ENCODE data around the gene TRAF4.

TRAF4 gene, protein sequence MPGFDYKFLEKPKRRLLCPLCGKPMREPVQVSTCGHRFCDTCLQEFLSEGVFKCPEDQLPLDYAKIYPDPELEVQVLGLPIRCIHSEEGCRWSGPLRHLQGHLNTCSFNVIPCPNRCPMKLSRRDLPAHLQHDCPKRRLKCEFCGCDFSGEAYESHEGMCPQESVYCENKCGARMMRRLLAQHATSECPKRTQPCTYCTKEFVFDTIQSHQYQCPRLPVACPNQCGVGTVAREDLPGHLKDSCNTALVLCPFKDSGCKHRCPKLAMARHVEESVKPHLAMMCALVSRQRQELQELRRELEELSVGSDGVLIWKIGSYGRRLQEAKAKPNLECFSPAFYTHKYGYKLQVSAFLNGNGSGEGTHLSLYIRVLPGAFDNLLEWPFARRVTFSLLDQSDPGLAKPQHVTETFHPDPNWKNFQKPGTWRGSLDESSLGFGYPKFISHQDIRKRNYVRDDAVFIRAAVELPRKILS

DNA sequence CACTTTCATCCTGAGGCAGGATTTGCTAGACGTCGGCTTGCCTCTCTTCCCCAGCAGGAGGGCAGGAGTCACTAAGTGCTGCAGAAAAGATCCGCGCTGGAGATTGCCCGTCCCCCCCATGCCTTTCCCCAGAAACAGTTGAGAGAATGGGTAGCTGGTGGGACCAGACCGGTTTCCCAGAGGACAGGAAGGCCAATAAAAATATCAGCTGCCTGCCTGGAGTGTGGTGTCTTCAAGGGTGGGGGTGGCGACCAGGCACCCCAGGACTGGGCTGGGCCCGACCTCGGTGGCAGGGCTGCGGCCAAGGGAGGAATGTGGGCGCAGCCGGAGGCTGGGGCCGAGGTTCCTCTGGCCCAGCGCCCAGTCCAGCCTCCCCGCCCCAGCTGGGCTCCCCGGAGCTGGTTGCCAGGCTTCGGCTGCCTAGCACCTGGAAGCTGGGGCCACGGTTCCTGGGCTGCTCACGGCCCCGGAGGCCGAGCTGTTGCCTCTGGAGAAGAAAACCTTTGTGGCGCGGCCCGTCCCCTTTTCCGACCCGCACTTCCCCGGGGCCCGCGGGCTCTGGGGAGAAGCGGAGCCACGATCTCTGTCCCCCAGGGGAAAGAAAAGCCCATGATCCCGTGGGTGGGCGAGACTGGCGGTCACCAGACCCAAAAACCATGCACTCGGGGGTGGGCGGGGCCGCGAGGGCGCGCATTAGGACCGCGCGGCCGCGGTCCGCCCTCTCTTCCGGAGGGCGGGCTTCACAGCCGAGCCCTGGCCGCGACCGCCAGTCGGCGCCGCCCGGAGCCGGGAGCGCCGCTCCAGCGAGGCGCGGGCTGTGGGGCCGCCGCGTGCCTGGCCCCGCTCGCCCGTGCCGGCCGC, at the start of gene TRAF4:
TRAF4 (plus strand) TSS at position 769 of the 861 bp plus-strand sequence. CDS start 102 bp downstream, outside the sequence.
- TF ChIP-seq, protein P1, sequence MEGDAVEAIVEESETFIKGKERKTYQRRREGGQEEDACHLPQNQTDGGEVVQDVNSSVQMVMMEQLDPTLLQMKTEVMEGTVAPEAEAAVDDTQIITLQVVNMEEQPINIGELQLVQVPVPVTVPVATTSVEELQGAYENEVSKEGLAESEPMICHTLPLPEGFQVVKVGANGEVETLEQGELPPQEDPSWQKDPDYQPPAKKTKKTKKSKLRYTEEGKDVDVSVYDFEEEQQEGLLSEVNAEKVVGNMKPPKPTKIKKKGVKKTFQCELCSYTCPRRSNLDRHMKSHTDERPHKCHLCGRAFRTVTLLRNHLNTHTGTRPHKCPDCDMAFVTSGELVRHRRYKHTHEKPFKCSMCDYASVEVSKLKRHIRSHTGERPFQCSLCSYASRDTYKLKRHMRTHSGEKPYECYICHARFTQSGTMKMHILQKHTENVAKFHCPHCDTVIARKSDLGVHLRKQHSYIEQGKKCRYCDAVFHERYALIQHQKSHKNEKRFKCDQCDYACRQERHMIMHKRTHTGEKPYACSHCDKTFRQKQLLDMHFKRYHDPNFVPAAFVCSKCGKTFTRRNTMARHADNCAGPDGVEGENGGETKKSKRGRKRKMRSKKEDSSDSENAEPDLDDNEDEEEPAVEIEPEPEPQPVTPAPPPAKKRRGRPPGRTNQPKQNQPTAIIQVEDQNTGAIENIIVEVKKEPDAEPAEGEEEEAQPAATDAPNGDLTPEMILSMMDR (IDR thresholded peaks at IDR 0.05; ENCODE audit: low read depth, low read length) = peak; percentile 11

DNA sequence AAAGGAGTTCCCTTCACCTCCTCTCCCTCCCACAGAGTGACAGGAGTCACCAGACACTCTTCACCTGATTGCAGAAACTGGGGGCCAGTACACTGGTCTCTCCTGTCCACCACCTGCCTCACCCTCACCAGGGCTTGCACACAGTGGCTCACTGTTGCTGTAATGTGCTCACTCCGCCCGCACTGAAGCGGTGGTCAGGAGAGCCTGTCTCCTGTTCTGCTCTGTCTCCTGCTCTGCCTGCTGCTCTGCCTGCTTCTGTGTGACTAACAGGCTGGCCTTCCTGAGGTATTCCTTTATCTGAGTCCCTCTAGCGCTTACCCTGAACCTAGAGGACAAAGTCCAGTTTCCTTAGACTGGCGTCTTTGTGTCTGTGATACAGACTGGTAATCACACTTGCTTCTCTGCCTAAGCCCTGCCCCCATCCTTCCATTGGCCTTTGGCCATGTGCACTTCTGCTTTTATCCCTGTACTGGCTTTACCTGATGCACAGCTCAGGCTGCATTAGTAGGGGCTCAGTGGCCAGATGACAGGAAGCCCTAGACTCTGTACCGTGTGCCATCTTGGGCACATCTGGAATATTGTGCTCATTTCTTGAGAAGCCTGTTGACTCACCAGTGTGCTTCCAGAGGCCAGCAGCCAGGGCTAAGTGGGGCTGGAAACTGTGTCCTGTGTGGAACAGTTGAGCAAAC, 45.4 kb upstream of the TRAF4 start:
- no peak overlapping the region for H3K4me3 ChIP-seq (ENCODE audit: low read depth, low read length)
- DNase-seq (ENCODE audit: low read depth, low spot score) = no peak
- in situ Hi-C loops (cut with HindIII; ENCODE audit: low sequenced_read_pairs) = no loop called here
- TF ChIP-seq, protein P1 (IDR thresholded peaks at IDR 0.05; ENCODE audit: low read depth, low read length) = no peak

More for the DNA sequence above, at the start of gene TRAF4:
- in situ Hi-C loops (cut with HindIII; ENCODE audit: low sequenced_read_pairs) = no loop called here
- H3K4me3 ChIP-seq (ENCODE audit: low read depth, low read length) = peak within 1 kb of the TSS; percentile 93
- peak; percentile 95 for DNase-seq (ENCODE audit: low read depth, low spot score)

DNA sequence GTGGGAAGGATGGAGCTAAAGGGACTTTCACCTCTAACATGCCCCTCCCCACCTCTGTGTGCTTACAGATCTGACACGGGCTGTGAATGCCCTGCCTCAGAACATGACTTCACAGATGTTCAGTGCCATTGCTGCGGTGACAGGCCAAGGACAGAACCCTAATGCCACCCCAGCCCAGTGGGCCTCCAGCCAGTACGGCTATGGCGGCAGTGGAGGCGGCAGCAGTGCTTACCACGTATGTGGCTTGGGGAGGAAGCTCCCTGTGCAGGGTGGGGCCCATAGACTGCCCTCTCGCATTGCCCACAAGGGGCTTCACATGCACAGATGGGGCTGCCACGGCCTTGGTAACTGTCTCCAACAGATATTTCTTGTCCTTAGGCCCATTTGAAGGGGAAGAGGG, 43.5 kb upstream of the TRAF4 start:
- TF ChIP-seq, protein P1 (IDR thresholded peaks at IDR 0.05; ENCODE audit: low read depth, low read length) = no peak
- no peak for DNase-seq (ENCODE audit: low read depth, low spot score)
- no peak overlapping the region for H3K4me3 ChIP-seq (ENCODE audit: low read depth, low read length)
- in situ Hi-C loops (cut with HindIII; ENCODE audit: low sequenced_read_pairs) = no loop called here

DNA sequence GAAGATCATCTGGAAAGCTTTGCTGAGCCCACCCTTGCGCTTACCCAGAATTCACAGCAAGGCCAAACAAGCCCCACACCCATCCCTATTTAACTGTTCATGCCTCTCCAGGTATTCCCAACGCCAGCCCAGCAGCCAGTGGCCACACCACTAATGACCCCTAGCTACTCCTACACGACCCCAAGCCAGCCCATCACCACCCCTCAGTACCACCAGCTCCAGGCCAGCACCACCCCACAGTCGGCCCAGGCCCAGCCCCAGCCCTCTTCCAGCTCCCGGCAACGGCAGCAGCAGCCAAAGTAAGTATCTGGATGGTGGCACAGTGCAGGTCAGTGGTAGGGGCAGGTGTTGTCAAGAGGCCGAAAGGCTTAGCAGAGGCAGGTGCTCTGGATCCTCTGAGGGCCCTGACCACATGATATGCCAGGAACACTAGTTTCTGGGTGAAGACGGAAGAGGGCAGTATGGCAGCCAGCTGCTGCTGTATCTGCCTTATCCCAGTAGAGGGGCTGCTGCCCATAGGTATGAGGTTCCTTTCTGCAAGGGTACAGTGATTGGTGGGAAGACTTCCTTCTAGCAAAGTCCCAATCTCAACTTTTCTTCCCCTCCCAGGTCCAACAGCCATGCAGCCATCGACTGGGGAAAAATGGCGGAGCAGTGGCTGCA, 42.9 kb upstream of the TRAF4 start:
- no peak overlapping the region for H3K4me3 ChIP-seq (ENCODE audit: low read depth, low read length)
- in situ Hi-C loops (cut with HindIII; ENCODE audit: low sequenced_read_pairs) = no loop called here
- TF ChIP-seq, protein P1 (IDR thresholded peaks at IDR 0.05; ENCODE audit: low read depth, low read length) = no peak
- DNase-seq (ENCODE audit: low read depth, low spot score) = no peak

DNA sequence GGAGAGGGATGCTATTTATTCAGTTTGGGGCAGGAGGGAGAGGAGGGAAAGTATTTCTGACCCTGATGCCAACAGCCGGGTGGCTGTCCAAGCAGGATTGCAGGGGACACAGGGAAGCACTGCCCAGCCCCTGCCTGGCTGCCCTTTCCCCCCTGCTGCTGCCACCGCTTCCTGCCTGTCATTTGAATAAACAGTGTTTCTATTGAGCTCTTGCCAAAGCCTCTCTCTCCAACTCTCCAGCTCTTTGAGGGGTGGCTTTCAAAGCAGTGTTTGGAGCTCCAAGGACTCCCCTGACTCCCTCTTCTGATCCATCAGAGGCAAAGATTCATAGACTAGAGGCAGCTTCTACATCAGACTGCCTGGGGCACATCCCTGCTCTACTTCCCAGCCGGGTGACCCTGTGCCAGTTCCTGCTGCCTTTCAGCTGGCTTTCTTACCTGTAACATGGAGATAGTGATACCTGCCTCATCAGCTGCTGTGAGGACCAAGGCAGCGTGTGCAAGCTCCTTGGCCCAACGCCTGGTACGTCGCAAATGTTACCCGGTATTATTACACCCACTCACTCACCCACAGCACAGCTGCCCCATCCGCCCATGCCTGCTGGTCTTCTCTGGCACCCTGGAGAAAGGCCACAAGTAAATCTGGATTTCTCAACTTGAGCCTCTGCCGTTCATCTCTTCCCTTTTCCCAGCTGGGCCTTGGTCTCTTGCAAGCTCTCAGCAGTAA, 41.6 kb upstream of the TRAF4 start:
- in situ Hi-C loops (cut with HindIII; ENCODE audit: low sequenced_read_pairs) = no loop called here
- TF ChIP-seq, protein P1 (IDR thresholded peaks at IDR 0.05; ENCODE audit: low read depth, low read length) = no peak
- DNase-seq (ENCODE audit: low read depth, low spot score) = no peak
- H3K4me3 ChIP-seq (ENCODE audit: low read depth, low read length) = no peak overlapping the region
